SU-DHL-6 (cell line): ENCODE results near the gene CLCN6.

Experiments
- H2AFZ ChIP-seq: fragments of 200-600 bp; sonication (generic); 2 replicates; pipeline ENCODE4 v1.6.1; 2014; ENCODE audit warnings: low read depth, mild to moderate bottlenecking, moderate library complexity, mixed read lengths, antibody characterized with exemption, low read length; ENCODE audit not compliant: severe bottlenecking
- H3F3A ChIP-seq: fragments of 200-600 bp; shearing (Covaris generic); 2 replicates; pipeline ENCODE4 v1.6.0; 2016; ENCODE audit warnings: antibody characterized with exemption, mild to moderate bottlenecking; ENCODE audit not compliant: insufficient read depth
- H3K27ac ChIP-seq: fragments of 200-600 bp; sonication (generic); 2 replicates; pipeline ENCODE4 v1.5.1; 2016; ENCODE audit warnings: low read depth, mild to moderate bottlenecking, low read length, moderate library complexity, mixed read lengths
- H3K27me3 ChIP-seq: fragments of 200-600 bp; sonication (generic), shearing (Covaris generic); 2 replicates; pipeline ENCODE4 v1.6.0; 2014; ENCODE audit warnings: mild to moderate bottlenecking, low read length
- H3K36me3 ChIP-seq: fragments of 200-600 bp; sonication (generic); 2 replicates; pipeline ENCODE4 v1.6.1; 2014; ENCODE audit warnings: mild to moderate bottlenecking, low read length, mixed read lengths
- H3K4me2 ChIP-seq: fragments of 300-600, 200-600 bp; shearing (Covaris generic), sonication (generic); 2 replicates; pipeline ENCODE4 v1.6.0; 2014; ENCODE audit warnings: low read length, low read depth, mild to moderate bottlenecking; ENCODE audit not compliant: poor library complexity, severe bottlenecking
- H3K4me3 ChIP-seq: fragments of 200-600 bp; sonication (generic); 2 replicates; pipeline ENCODE4 v1.5.1; 2014; ENCODE audit warnings: antibody characterized with exemption, low read length, mild to moderate bottlenecking, mixed read lengths; ENCODE audit not compliant: insufficient read depth, poor library complexity, severe bottlenecking
- H3K79me2 ChIP-seq: fragments of 200-600 bp; sonication (generic); 2 replicates; pipeline ENCODE4 v1.6.1; 2014; ENCODE audit warnings: mild to moderate bottlenecking, low read length, moderate library complexity; ENCODE audit not compliant: insufficient read depth
- H3K9ac ChIP-seq: fragments of 200-600 bp; sonication (generic); 2 replicates; pipeline ENCODE4 v1.7.0; 2014; ENCODE audit warnings: mild to moderate bottlenecking, low read length
- H3K9me2 ChIP-seq: fragments of 200-600 bp; sonication (generic); replicated peaks from 2 replicates; pipeline ENCODE4 v1.6.1; 2014; ENCODE audit warnings: low read length; ENCODE audit not compliant: insufficient read depth
- H3K9me3 ChIP-seq: fragments of 200-600 bp; sonication (generic); 2 replicates; pipeline ENCODE4 v1.6.1; 2014; ENCODE audit warnings: low read length, mixed read lengths; ENCODE audit not compliant: insufficient read depth
- H4K20me1 ChIP-seq: fragments of 200-600 bp; sonication (generic); 2 replicates; pipeline ENCODE4 v1.6.1; 2014; ENCODE audit warnings: low read depth, mild to moderate bottlenecking, antibody characterized with exemption, low read length, moderate library complexity, mixed read lengths
- CTCF ChIP-seq: fragments of 200-600 bp; sonication (generic); IDR thresholded peaks from one replicate; pipeline ENCODE4 v1.5.1; 2017; ENCODE audit warnings: antibody characterized with exemption, mild to moderate bottlenecking, low read length, moderate library complexity; ENCODE audit not compliant: insufficient read depth, poor library complexity, severe bottlenecking
- EZH2phosphoT487 ChIP-seq: fragments of 200-600 bp; sonication (generic), shearing (Covaris generic); conservative IDR thresholded peaks from 2 replicates; pipeline ENCODE4 v1.6.1; 2018; ENCODE audit warnings: mild to moderate bottlenecking, antibody characterized with exemption, low read length, moderate library complexity, mixed read lengths

The CLCN6 gene

GRCh38 chr1:11888206-11888876, 82.3 kb downstream of the CLCN6 start:
- H2AFZ ChIP-seq: no peak overlapping the region
- no peak overlapping the region for H3K9ac ChIP-seq
- H3F3A ChIP-seq: no peaks in the 10 kb centered on the region
- TF ChIP-seq CTCF (no peak), EZH2phosphoT487 (no peak)
- no peaks in the 10 kb centered on the region for H4K20me1 ChIP-seq
- H3K27me3 ChIP-seq: no peaks in the 10 kb centered on the region
- H3K4me2 ChIP-seq: no peak overlapping the region
- H3K36me3 ChIP-seq: no peaks in the 10 kb centered on the region
- no peaks in the 10 kb centered on the region for H3K9me3 ChIP-seq
- no peaks in the 10 kb centered on the region for H3K79me2 ChIP-seq
- no peak overlapping the region for H3K27ac ChIP-seq
- H3K4me3 ChIP-seq: no peak overlapping the region
- no peaks in the 10 kb centered on the region for H3K9me2 ChIP-seq

GRCh38 chr1:11888877-11889208, 82.9 kb downstream of the CLCN6 start:
- Histone ChIP-seq H2AFZ (no peak overlapping the region), H3K9me3 (no peaks in the 10 kb centered on the region), H3F3A (no peaks in the 10 kb centered on the region), H3K36me3 (no peaks in the 10 kb centered on the region), H3K4me2 (no peak overlapping the region), H3K4me3 (no peak overlapping the region), H3K9me2 (no peaks in the 10 kb centered on the region), H3K9ac (no peak overlapping the region), H3K27ac (no peak overlapping the region), H4K20me1 (no peaks in the 10 kb centered on the region), H3K79me2 (no peaks in the 10 kb centered on the region), H3K27me3 (no peaks in the 10 kb centered on the region)
- TF ChIP-seq CTCF (no peak), EZH2phosphoT487 (no peak)

- H3K36me3 ChIP-seq: no peaks in the 10 kb centered on the region
- TF ChIP-seq EZH2phosphoT487 (no peak), CTCF (no peak)
- H3K4me2 ChIP-seq: no peak overlapping the region
Observed at GRCh38 chr1:11891433-11892186, 85.6 kb downstream of the CLCN6 start.

More at GRCh38 chr1:11891433-11892186, 85.6 kb downstream of the CLCN6 start:
- no peaks in the 10 kb centered on the region for H3K9me2 ChIP-seq
- H3K27ac ChIP-seq: no peak overlapping the region
- H3K79me2 ChIP-seq: no peaks in the 10 kb centered on the region
- H2AFZ ChIP-seq: no peak overlapping the region
- H3K9me3 ChIP-seq: no peaks in the 10 kb centered on the region
- H3K27me3 ChIP-seq: no peaks in the 10 kb centered on the region
- no peak overlapping the region for H3K9ac ChIP-seq
- no peak overlapping the region for H3K4me3 ChIP-seq
- H4K20me1 ChIP-seq: no peaks in the 10 kb centered on the region
- no peaks in the 10 kb centered on the region for H3F3A ChIP-seq
